CD14-positive monocyte (primary cell): ENCODE results near the gene PVRIG. TPM values are rescaled to one million over a fixed set of nuclear protein-coding genes. Genes with fewer than 3 reads are reported as not detected.

ENCODE experiments used
- DNase-seq, 3 donors: peaks; one replicate each; pipeline ENCODE4 v3.0.0-alpha.2; 2011 to 2022
- H2AFZ ChIP-seq: 2 replicates; pipeline ENCODE4 v1.6.0; 2012; ENCODE audit warnings: mild to moderate bottlenecking, low read depth, low read length, inconsistent platforms; ENCODE audit not compliant: insufficient read depth, poor library complexity, severe bottlenecking
- H3K27ac ChIP-seq, 2 donors: 1 replicate in 1 of 2; 2 replicates in 1 of 2; pipeline ENCODE4 v1.5.1; 2012 to 2013; ENCODE audit warnings: low read length in 2 of 2, control low read depth in 1 of 2, inconsistent platforms in 1 of 2, low read depth in 1 of 2, mild to moderate bottlenecking in 1 of 2
- H3K27me3 ChIP-seq, 2 donors: one replicate each; pipeline versions ENCODE4 v1.6.0 to v1.6.1; 2011 to 2013; ENCODE audit warnings: low read length in 2 of 2; ENCODE audit not compliant: control insufficient read depth in 2 of 2, insufficient read depth in 2 of 2
- H3K36me3 ChIP-seq, 2 donors: replicated peaks in 1 of 2; 1 replicate in 1 of 2; 2 replicates in 1 of 2; pipeline versions ENCODE4 v1.5.1 to v1.6.1; 2012 to 2013; ENCODE audit warnings: low read length in 2 of 2, control low read depth in 1 of 2, inconsistent platforms in 1 of 2, mild to moderate bottlenecking in 1 of 2; ENCODE audit not compliant: insufficient read depth in 2 of 2, control insufficient read depth in 1 of 2
- H3K4me1 ChIP-seq, 2 donors: 1 replicate in 1 of 2; 2 replicates in 1 of 2; pipeline versions ENCODE4 v1.5.1 to v1.6.1; 2012 to 2013; ENCODE audit warnings: low read length in 2 of 2, control low read depth in 1 of 2, inconsistent platforms in 1 of 2, mild to moderate bottlenecking in 1 of 2, moderate library complexity in 1 of 2; ENCODE audit not compliant: insufficient read depth in 2 of 2, control insufficient read depth in 1 of 2
- H3K4me2 ChIP-seq: replicated peaks from 2 replicates; pipeline ENCODE3; 2012; ENCODE audit warnings: low read length, moderate library complexity, mild to moderate bottlenecking; ENCODE audit not compliant: poor library complexity, severe bottlenecking; ENCODE audit errors: extremely low read depth
- H3K4me3 ChIP-seq, 3 experiments: fragments of 200-600 bp in 1 of 3; sonication (generic) in 1 of 3; replicated peaks in 1 of 3; 1 replicate in 2 of 3; 2 replicates in 1 of 3; pipeline ENCODE4 v1.5.1; 2011 to 2013; ENCODE audit warnings: low read length in 3 of 3, mild to moderate bottlenecking in 3 of 3, control low read depth in 2 of 3, low read depth in 2 of 3, inconsistent platforms in 1 of 3, moderate library complexity in 1 of 3
- H3K79me2 ChIP-seq: 2 replicates; pipeline ENCODE4 v1.6.0; 2012; ENCODE audit warnings: mild to moderate bottlenecking, control low read depth, inconsistent platforms, low read length, moderate library complexity; ENCODE audit not compliant: insufficient read depth
- H3K9ac ChIP-seq: 2 replicates; pipeline ENCODE4 v1.6.0; 2017; ENCODE audit warnings: low read length, mild to moderate bottlenecking; ENCODE audit not compliant: insufficient read depth, poor library complexity, severe bottlenecking
- H3K9me3 ChIP-seq, 2 donors: replicated peaks in 1 of 2; 1 replicate in 1 of 2; 2 replicates in 1 of 2; pipeline versions ENCODE4 v1.5.1 to v1.6.1; 2012 to 2013; ENCODE audit warnings: low read length in 2 of 2, control low read depth in 1 of 2; ENCODE audit not compliant: control insufficient read depth in 1 of 2, insufficient read depth in 1 of 2
- H4K20me1 ChIP-seq: 2 replicates; pipeline ENCODE4 v1.6.0; 2012; ENCODE audit warnings: mild to moderate bottlenecking, low read length, control low read depth, moderate library complexity; ENCODE audit not compliant: insufficient read depth
- H3K27ac Mint-ChIP-seq, 7 donors: one replicate each; pipeline ENCODE4 v1.8.0; 2020; ENCODE audit warnings: mild to moderate bottlenecking in 7 of 7, mixed read lengths in 7 of 7, moderate library complexity in 6 of 7, inconsistent platforms in 2 of 7
- H3K27me3 Mint-ChIP-seq, 3 donors: one replicate each; pipeline ENCODE4 v1.8.0; 2021 to 2022; ENCODE audit warnings: low read depth in 3 of 3, mild to moderate bottlenecking in 3 of 3, mixed read lengths in 3 of 3, moderate library complexity in 3 of 3, inconsistent platforms in 1 of 3
- H3K36me3 Mint-ChIP-seq, 2 donors: one replicate each; pipeline ENCODE4 v1.8.0; 2020; ENCODE audit warnings: mixed read lengths in 2 of 2, inconsistent platforms in 1 of 2, mild to moderate bottlenecking in 1 of 2
- H3K4me1 Mint-ChIP-seq: one replicate; pipeline ENCODE4 v1.8.0; 2020; ENCODE audit warnings: mild to moderate bottlenecking, mixed read lengths
- H3K4me3 Mint-ChIP-seq, 2 donors: one replicate each; pipeline ENCODE4 v1.8.0; 2020; ENCODE audit warnings: mild to moderate bottlenecking in 2 of 2, mixed read lengths in 2 of 2, moderate library complexity in 1 of 2
- H3K9me3 Mint-ChIP-seq, 7 donors: one replicate each; pipeline ENCODE4 v1.8.0; 2020 to 2022; ENCODE audit warnings: mixed read lengths in 7 of 7, mild to moderate bottlenecking in 6 of 7, moderate library complexity in 6 of 7, inconsistent platforms in 2 of 7
- CTCF ChIP-seq: fragments of 200-600 bp; IDR thresholded peaks from one replicate; pipeline ENCODE4 v1.8.0; 2022; ENCODE audit warnings: antibody characterized with exemption, mild to moderate bottlenecking
- WGBS: methylation state at CpG from one replicate; pipeline ENCODE4 v1.1.5; 2013; ENCODE audit warnings: missing lambda C conversion rate; ENCODE audit not compliant: insufficient coverage; 5-methylcytosine and 5-hydroxymethylcytosine counted together
- intact Hi-C, 2 donors: fragments of 100-400 bp; cut with micrococcal nuclease; formaldehyde crosslinking; loops; one replicate each; pipeline versions ENCODE4 v1.15.0 to v1.15.1; 2023
- polyA plus RNA-seq, 3 donors: library from polyadenylated mRNA; depleted of rRNA in 1 of 3; unstranded in 2 of 3; stranded (reverse) in 1 of 3; fragments of 300-500 nt in 2 of 3; fragments of >200 nt in 1 of 3; fragmentation: Illumina TruSeq in 2 of 3; gene quantifications; 1 replicate in 2 of 3; 2 replicates in 1 of 3; pipeline ENCODE4 v1.2.3, GENCODE V29; 2012 to 2021

Gene PVRIG
- polyA plus RNA-seq, 3 donors = 0.27 to 0.38 TPM; not detected in 1

DNA sequence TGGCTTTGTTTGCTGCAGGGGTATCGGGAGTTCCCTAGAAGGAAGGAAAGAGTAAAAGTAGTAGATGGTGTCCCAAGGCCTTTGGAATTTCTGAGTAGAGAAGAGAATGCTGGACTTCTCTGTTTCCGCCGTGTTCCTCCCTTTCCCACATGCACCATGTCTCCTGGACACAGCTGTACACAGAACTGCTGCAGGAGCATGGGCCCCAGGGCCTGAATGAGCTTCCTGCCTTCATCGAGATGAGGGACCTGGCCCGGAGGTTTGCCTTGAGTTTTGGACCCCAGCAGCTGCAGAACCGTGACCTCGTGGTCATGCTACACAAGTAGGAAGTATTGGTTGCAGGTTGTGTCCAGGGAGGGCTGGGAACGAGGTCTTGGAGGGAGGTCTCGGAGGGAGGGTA lies 15.3 kb upstream of the PVRIG start:
- no peak for DNase-seq
- WGBS = 90% methylated on average over 5 of the region's 9 CpGs
- H3K9me3 Mint-ChIP-seq = peaks cover 0 to 2% (median 0%) of the 10 kb centered on the region in 7 donors
- no peak overlapping the region for H3K9ac ChIP-seq
- intact Hi-C loops = no loop called here
- no peaks in the 10 kb centered on the region for H3K27me3 ChIP-seq
- H3K36me3 Mint-ChIP-seq = peaks cover 0 to 2% of the 10 kb centered on the region in 2 donors
- peaks cover 9 to 10% of the 10 kb centered on the region in 2 donors for H3K4me1 ChIP-seq
- H3K4me1 Mint-ChIP-seq = peaks cover 6% of the 10 kb centered on the region
- H3K9me3 ChIP-seq = no peaks in the 10 kb centered on the region
- no peak overlapping the region for H3K4me3 Mint-ChIP-seq
- no peak overlapping the region for H3K4me3 ChIP-seq
- no peaks in the 10 kb centered on the region for H3K36me3 ChIP-seq
- no peak overlapping the region for H3K27ac Mint-ChIP-seq
- no peak for TF ChIP-seq CTCF
- H3K79me2 ChIP-seq = no peaks in the 10 kb centered on the region
- H3K4me2 ChIP-seq = no peak overlapping the region
- peaks cover 2 to 5% (median 5%) of the 10 kb centered on the region in 3 donors for H3K27me3 Mint-ChIP-seq
- H4K20me1 ChIP-seq = no peaks in the 10 kb centered on the region
- no peak overlapping the region for H2AFZ ChIP-seq
- H3K27ac ChIP-seq = no peak overlapping the region

GRCh38 chr7:100208911-100209408 lies 10.8 kb upstream of the PVRIG start:
- Mint-ChIP-seq H3K27me3 (peaks cover 5 to 9% (median 8%) of the 10 kb centered on the region in 3 donors), H3K4me1 (peaks cover 6% of the 10 kb centered on the region), H3K36me3 (peaks cover 0 to 2% of the 10 kb centered on the region in 2 donors), H3K27ac (no peak overlapping the region), H3K9me3 (peaks cover 0 to 2% (median 0%) of the 10 kb centered on the region in 7 donors), H3K4me3 (no peak overlapping the region)
- no peak overlapping the region for H3K27ac ChIP-seq
- H3K4me3 ChIP-seq = no peak overlapping the region
- H3K27me3 ChIP-seq = peaks cover 0 to 3% of the 10 kb centered on the region in 2 donors
- no peaks in the 10 kb centered on the region for H3K79me2 ChIP-seq
- no peaks in the 10 kb centered on the region for H3K36me3 ChIP-seq
- no peak for DNase-seq
- H3K9ac ChIP-seq = no peak overlapping the region
- no peaks in the 10 kb centered on the region for H3K9me3 ChIP-seq
- TF ChIP-seq CTCF = no peak
- 79% methylated on average over 5 of the region's 6 CpGs for WGBS
- intact Hi-C loops = no loop called here
- H3K4me2 ChIP-seq = no peak overlapping the region
- no peaks in the 10 kb centered on the region for H3K4me1 ChIP-seq
- no peaks in the 10 kb centered on the region for H4K20me1 ChIP-seq
- H2AFZ ChIP-seq = no peak overlapping the region
